HCT116 (cell line): Measurements from ENCODE around the gene CCND2. TPM values are rescaled to one million over a fixed set of nuclear protein-coding genes. Genes with fewer than 3 reads are reported as not detected.

ENCODE experiments used
- ATAC-seq: fragments of 200-7000 bp; cut with Tn5 transposase; 2 replicates; pipeline ENCODE4 v1.9.1; 2020; ENCODE audit warnings: mild to moderate bottlenecking, moderate library complexity
- BruUV-seq: library from RNA; stranded (reverse); fragments of 400-500 nt; replicated peaks from 2 replicates; lab custom pipeline; 2021; lab: Mats Ljungman, UMichigan
- CTCF ChIA-PET: fragments of 300-600 bp; sonication (Branson Sonifier 250); formaldehyde crosslinking; loops from one replicate; lab custom pipeline; 2021; ENCODE audit warnings: antibody characterized with exemption; lab: Charles Lee
- POLR2A ChIA-PET: fragments of 300-600, 350-600 bp; sonication (Branson Sonifier 250); formaldehyde crosslinking; loops from one replicate; lab custom pipeline; 2021; ENCODE audit warnings: antibody characterized with exemption; lab: Charles Lee
- RAD21 ChIA-PET, 2 experiments: fragments of 300-600 bp; sonication (Branson Sonifier 250); formaldehyde crosslinking; loops; one replicate each; lab custom pipeline; 2023; ENCODE audit warnings: low total read pairs in 2 of 2; ENCODE audit not compliant: uncharacterized antibody in 2 of 2, unreplicated experiment in 2 of 2, low non-redundant PET in 1 of 2; lab: Charles Lee
- DNase-seq: peaks from one replicate; pipeline ENCODE4 v3.0.0-alpha.2; 2010; ENCODE audit warnings: low read depth, low spot score
- H2AFZ ChIP-seq: fragments of 200-600 bp; shearing (Covaris generic), sonication (generic); 2 replicates; pipeline ENCODE4 v1.6.1; 2017; ENCODE audit warnings: low read depth, mixed run types, mixed read lengths, antibody characterized with exemption, low read length; ENCODE audit not compliant: poor library complexity, severe bottlenecking
- H3K27ac ChIP-seq: 2 replicates; pipeline ENCODE4 v1.5.1; 2012; ENCODE audit warnings: low read depth, low read length
- H3K27me3 ChIP-seq: fragments of 200-600 bp; sonication (generic); 2 replicates; pipeline ENCODE4 v1.6.1; 2016; ENCODE audit warnings: mixed run types, low read length, mixed read lengths; ENCODE audit not compliant: insufficient read depth
- H3K36me3 ChIP-seq, 2 experiments: fragments of 200-500 bp in 1 of 2; fragments of 200-600 bp in 1 of 2; sonication (Bioruptor generic) in 1 of 2; sonication (generic) in 1 of 2; 2 replicates each; pipeline versions ENCODE4 v1.5.1 to v1.6.1; 2014 to 2016; ENCODE audit warnings: low read length in 2 of 2, inconsistent platforms in 1 of 2, mixed read lengths in 1 of 2, mixed run types in 1 of 2; ENCODE audit not compliant: insufficient read depth in 2 of 2, control insufficient read depth in 1 of 2
- H3K4me1 ChIP-seq, 2 experiments: fragments of 200-600 bp in 1 of 2; sonication (generic) in 1 of 2; 2 replicates each; pipeline versions ENCODE4 v1.5.1 to v1.6.1; 2012 to 2017; ENCODE audit warnings: low read length in 2 of 2, inconsistent platforms in 1 of 2, mild to moderate bottlenecking in 1 of 2, mixed read lengths in 1 of 2, mixed run types in 1 of 2, moderate library complexity in 1 of 2; ENCODE audit not compliant: insufficient read depth in 2 of 2, control insufficient read depth in 1 of 2
- H3K4me2 ChIP-seq: fragments of 200-600 bp; sonication (generic); 2 replicates; pipeline ENCODE4 v1.6.1; 2017; ENCODE audit warnings: mixed run types, low read length, mixed read lengths
- H3K4me3 ChIP-seq, 2 experiments: fragments of 200-600 bp in 1 of 2; sonication (generic) in 1 of 2; replicated peaks in 1 of 2; 2 replicates each; pipeline ENCODE4 v1.5.1; 2011 to 2016; ENCODE audit warnings: low read length in 2 of 2, control low read depth in 1 of 2, low read depth in 1 of 2, mild to moderate bottlenecking in 1 of 2, mixed read lengths in 1 of 2, mixed run types in 1 of 2
- H3K79me2 ChIP-seq: fragments of 200-600 bp; sonication (generic); 2 replicates; pipeline ENCODE4 v1.6.1; 2017; ENCODE audit warnings: mild to moderate bottlenecking, mixed run types, low read length, moderate library complexity, mixed read lengths; ENCODE audit not compliant: insufficient read depth
- H3K9ac ChIP-seq: fragments of 200-600 bp; sonication (generic); 2 replicates; pipeline ENCODE4 v1.6.1; 2016; ENCODE audit warnings: low read length, mixed read lengths
- H3K9me2 ChIP-seq: fragments of 200-600 bp; sonication (generic), shearing (Covaris generic); 2 replicates; pipeline ENCODE4 v1.6.1; 2017; ENCODE audit warnings: mixed run types, mild to moderate bottlenecking, moderate library complexity; ENCODE audit not compliant: insufficient read depth
- H3K9me3 ChIP-seq, 2 experiments: fragments of 200-500 bp in 1 of 2; fragments of 200-600 bp in 1 of 2; sonication (Bioruptor generic) in 1 of 2; sonication (generic) in 1 of 2; 2 replicates each; pipeline ENCODE4 v1.6.1; 2014 to 2017; ENCODE audit warnings: low read length in 2 of 2, mixed read lengths in 2 of 2, inconsistent platforms in 1 of 2, low read depth in 1 of 2, mild to moderate bottlenecking in 1 of 2, mixed run types in 1 of 2, moderate library complexity in 1 of 2; ENCODE audit not compliant: control insufficient read depth in 1 of 2, insufficient read depth in 1 of 2
- H4K20me1 ChIP-seq: fragments of 200-600 bp; sonication (generic), shearing (Covaris generic); 2 replicates; pipeline ENCODE4 v1.6.1; 2017; ENCODE audit warnings: mixed run types, mild to moderate bottlenecking, moderate library complexity; ENCODE audit not compliant: insufficient read depth
- EGR1 ChIP-seq: IDR thresholded peaks from 2 replicates; pipeline ENCODE4 v1.6.1; 2012; ENCODE audit warnings: low read depth
- FOSL1 ChIP-seq: IDR thresholded peaks from 2 replicates; pipeline ENCODE4 v1.6.1; 2012; ENCODE audit warnings: low read depth
- RAD21 ChIP-seq: IDR thresholded peaks from 2 replicates; pipeline ENCODE4 v1.6.1; 2012; ENCODE audit warnings: low read depth, mild to moderate bottlenecking
- SRF ChIP-seq: IDR thresholded peaks from 2 replicates; pipeline ENCODE4 v1.6.1; 2012; ENCODE audit warnings: low read depth
- TCF7L2 ChIP-seq: IDR thresholded peaks from 2 replicates; pipeline ENCODE4 v1.7.0; 2011; ENCODE audit warnings: borderline replicate concordance, inconsistent platforms; ENCODE audit not compliant: insufficient read depth, insufficient read length; ENCODE audit errors: extremely low read depth
- YY1 ChIP-seq: IDR thresholded peaks from 2 replicates; pipeline ENCODE4 v1.6.1; 2011; ENCODE audit warnings: low read length, low read depth, moderate library complexity, mild to moderate bottlenecking; ENCODE audit not compliant: insufficient replicate concordance; ENCODE audit errors: extremely low read depth
- ZBTB33 ChIP-seq: IDR thresholded peaks from 2 replicates; pipeline ENCODE4 v1.6.1; 2011; ENCODE audit warnings: mild to moderate bottlenecking, low read length, moderate library complexity; ENCODE audit not compliant: insufficient replicate concordance; ENCODE audit errors: extremely low read depth
- ZFX ChIP-seq: fragments of 450-650 bp; IDR thresholded peaks from 2 replicates; pipeline ENCODE4 v1.6.1; 2017
- ZNF274 ChIP-seq: fragments of 200-500 bp; sonication (Bioruptor generic); IDR thresholded peaks from 2 replicates; pipeline ENCODE4 v1.6.1; 2014; ENCODE audit warnings: mild to moderate bottlenecking, low read depth, low read length, inconsistent platforms
- intact Hi-C: fragments of 100-400 bp; cut with micrococcal nuclease; formaldehyde crosslinking; loops from 2 replicates; pipeline ENCODE4 v1.10.0; 2022
- total RNA-seq: library from RNA; stranded (reverse); gene quantifications from one replicate; pipeline ENCODE4 v1.2.1, GENCODE V29; 2021; ENCODE audit not compliant: unreplicated experiment
- TF ChIP-seq, protein P1 (sequence below): IDR thresholded peaks from 2 replicates; pipeline ENCODE4 v1.6.1; 2012

CCND2 gene
- total RNA-seq, 1 experiment from 2014 or later: 1.1 TPM

GRCh38 chr12:4283512-4284255, 10.1 kb downstream of the CCND2 start:
- H3K27ac ChIP-seq: no peak overlapping the region
- intact Hi-C loops: no loop called here
- no peaks in the 10 kb centered on the region for H4K20me1 ChIP-seq
- no peak overlapping the region for H3K4me2 ChIP-seq
- no peak overlapping the region for H3K4me3 ChIP-seq
- 0 out of 2 replicates have a peak, but pooled peaks cover 3% of the 10 kb centered on the region for H3K27me3 ChIP-seq
- no peaks in the 10 kb centered on the region for H3K9me2 ChIP-seq
- no peaks in the 10 kb centered on the region for H3K36me3 ChIP-seq
- ChIA-PET RAD21 (no interaction called here), CTCF (no interaction called here), POLR2A (no interaction called here)
- no peak overlapping the region for H3K9ac ChIP-seq
- no peaks in the 10 kb centered on the region for H3K9me3 ChIP-seq
- no peak for DNase-seq
- H3K79me2 ChIP-seq: no peaks in the 10 kb centered on the region
- TF ChIP-seq ZNF274: no peak
- no peak for TF ChIP-seq SRF
- no peak for TF ChIP-seq ZBTB33
- TF ChIP-seq YY1: no peak
- no peak for TF ChIP-seq FOSL1
- TF ChIP-seq TCF7L2: no peak
- TF ChIP-seq RAD21: no peak
- TF ChIP-seq, protein P1, sequence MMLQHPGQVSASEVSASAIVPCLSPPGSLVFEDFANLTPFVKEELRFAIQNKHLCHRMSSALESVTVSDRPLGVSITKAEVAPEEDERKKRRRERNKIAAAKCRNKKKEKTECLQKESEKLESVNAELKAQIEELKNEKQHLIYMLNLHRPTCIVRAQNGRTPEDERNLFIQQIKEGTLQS: no peak
- TF ChIP-seq EGR1: no peak
- no peak for TF ChIP-seq ZFX
- TF ChIP-seq, all 23 proteins: peak for 0
- peaks cover 0 to 6% of the 10 kb centered on the region in 2 experiments; a peak in 1 of 4 replicates for H3K4me1 ChIP-seq
- no peak for ATAC-seq
- no peak overlapping the region for H2AFZ ChIP-seq
- no TSS peak for BruUV-seq
